ENCODE results near the gene SOCS6.

GRCh38 chr18:70289351-70290312 lies 787 bp downstream of the SOCS6 start:
- TF ChIP-seq EZH2 (IDR thresholded peaks at IDR 0.05; ENCODE audit: insufficient read depth, poor library complexity, severe bottlenecking) (no peak), EZH2phosphoT487 (IDR thresholded peaks at IDR 0.05; ENCODE audit: insufficient read depth, low read depth) (no peak)
